ENCODE measurements around the gene ADAMTS17. TPM values are rescaled to one million over a fixed set of nuclear protein-coding genes. Genes with fewer than 3 reads are reported as not detected.

Gene ADAMTS17
- total RNA-seq, 1 donor from 2014 or later = 0.99 TPM

- Histone ChIP-seq H3K4me3 (no peak overlapping the region), H3K9me3 (replicated peaks) (no peaks in the 10 kb centered on the region), H3K4me1 (peaks cover 34% of the 10 kb centered on the region), H3K27ac (replicated peaks) (no peak overlapping the region), H3K27me3 (ENCODE audit: low read depth) (no peaks in the 10 kb centered on the region), H3K36me3 (no peaks in the 10 kb centered on the region)
- no peak for TF ChIP-seq CTCF (IDR thresholded peaks at IDR 0.05; ENCODE audit: borderline replicate concordance)
- no peak for DNase-seq
- intact Hi-C loops (cut with micrococcal nuclease) = no loop called here
Observed at GRCh38 chr15:100034191-100034590, 307.6 kb downstream of the ADAMTS17 start.

- Histone ChIP-seq H3K4me3 (no peak overlapping the region), H3K9me3 (replicated peaks) (peaks cover 3% of the 10 kb centered on the region), H3K4me1 (peaks cover 43% of the 10 kb centered on the region), H3K27me3 (ENCODE audit: low read depth) (no peaks in the 10 kb centered on the region), H3K36me3 (no peaks in the 10 kb centered on the region), H3K27ac (replicated peaks) (peak overlapping the region; percentile 41)
- no peak for DNase-seq
- no peak for TF ChIP-seq CTCF (IDR thresholded peaks at IDR 0.05; ENCODE audit: borderline replicate concordance)
- intact Hi-C loops (cut with micrococcal nuclease) = no loop called here
Observed at GRCh38 chr15:100033140-100033857, 308.5 kb downstream of the ADAMTS17 start.

- no peaks in the 10 kb centered on the region for H3K27me3 ChIP-seq (ENCODE audit: low read depth)
- H3K36me3 ChIP-seq = peaks cover 4% of the 10 kb centered on the region
- H3K27ac ChIP-seq (replicated peaks) = peak overlapping the region; percentile 41
- no peak for DNase-seq
- peaks cover 11% of the 10 kb centered on the region for H3K9me3 ChIP-seq (replicated peaks)
- intact Hi-C loops (cut with micrococcal nuclease) = no loop called here
- H3K4me3 ChIP-seq = no peak overlapping the region
- TF ChIP-seq CTCF (IDR thresholded peaks at IDR 0.05; ENCODE audit: borderline replicate concordance) = no peak
- peaks cover 49% of the 10 kb centered on the region for H3K4me1 ChIP-seq
Observed at GRCh38 chr15:100032358-100033085, 309.3 kb downstream of the ADAMTS17 start.

GRCh38 chr15:100031665-100032357, 310.0 kb downstream of the ADAMTS17 start:
- intact Hi-C loops (cut with micrococcal nuclease) = no loop called here
- peaks cover 5% of the 10 kb centered on the region for H3K36me3 ChIP-seq
- H3K9me3 ChIP-seq (replicated peaks) = peaks cover 18% of the 10 kb centered on the region
- H3K27me3 ChIP-seq (ENCODE audit: low read depth) = no peaks in the 10 kb centered on the region
- DNase-seq = no peak
- TF ChIP-seq CTCF (IDR thresholded peaks at IDR 0.05; ENCODE audit: borderline replicate concordance) = no peak
- H3K4me3 ChIP-seq = no peak overlapping the region
- H3K4me1 ChIP-seq = peaks cover 49% of the 10 kb centered on the region
- H3K27ac ChIP-seq (replicated peaks) = peak overlapping the region; percentile 41

DNA sequence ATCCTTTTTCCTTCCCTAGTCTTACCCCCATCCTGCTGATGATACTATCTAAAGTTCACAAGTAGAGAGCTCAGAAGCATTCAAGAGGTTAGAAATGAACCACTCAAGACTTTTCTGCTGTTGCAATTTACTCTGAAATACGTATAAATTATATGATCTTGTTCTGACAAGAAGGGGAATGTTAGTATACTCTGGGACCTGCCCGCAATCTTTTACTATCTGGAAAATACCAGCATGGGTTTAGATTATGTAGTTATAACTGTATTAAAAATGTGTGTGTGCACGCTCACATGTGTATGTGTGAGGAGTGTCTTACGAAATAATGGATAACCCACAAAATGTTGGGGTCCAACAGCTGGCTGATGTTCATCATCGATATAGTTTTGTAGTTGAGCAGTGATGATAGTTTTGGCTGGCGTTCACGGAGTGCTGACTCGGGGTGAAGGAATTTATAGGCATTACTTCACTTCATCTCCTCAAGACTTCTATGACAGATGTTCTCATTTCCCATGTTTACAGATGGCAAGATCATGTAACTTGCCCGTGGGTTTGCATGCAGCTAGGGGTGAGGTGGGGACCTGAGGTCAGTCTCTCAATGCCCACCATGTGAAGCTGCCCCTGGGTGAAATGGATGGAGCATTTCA, 311.1 kb downstream of the ADAMTS17 start:
- no peak for DNase-seq
- no peak overlapping the region for H3K4me3 ChIP-seq
- peaks cover 49% of the 10 kb centered on the region for H3K4me1 ChIP-seq
- no peak for TF ChIP-seq CTCF (IDR thresholded peaks at IDR 0.05; ENCODE audit: borderline replicate concordance)
- no peak overlapping the region for H3K27ac ChIP-seq (replicated peaks)
- H3K36me3 ChIP-seq = peaks cover 5% of the 10 kb centered on the region
- H3K27me3 ChIP-seq (ENCODE audit: low read depth) = no peaks in the 10 kb centered on the region
- intact Hi-C loops (cut with micrococcal nuclease) = no loop called here
- H3K9me3 ChIP-seq (replicated peaks) = peaks cover 19% of the 10 kb centered on the region
